HCT116 (cell line): ENCODE measurements around the gene ZNF469. TPM values are rescaled to one million over a fixed set of nuclear protein-coding genes. Genes with fewer than 3 reads are reported as not detected.

ENCODE experiments used
- ATAC-seq: fragments of 200-7000 bp; cut with Tn5 transposase; 2 replicates; pipeline ENCODE4 v1.9.1; 2020; ENCODE audit warnings: mild to moderate bottlenecking, moderate library complexity
- BruUV-seq: library from RNA; stranded (reverse); fragments of 400-500 nt; replicated peaks from 2 replicates; lab custom pipeline; 2021; lab: Mats Ljungman, UMichigan
- CTCF ChIA-PET: fragments of 300-600 bp; sonication (Branson Sonifier 250); formaldehyde crosslinking; loops from one replicate; lab custom pipeline; 2021; ENCODE audit warnings: antibody characterized with exemption; lab: Charles Lee
- POLR2A ChIA-PET: fragments of 300-600, 350-600 bp; sonication (Branson Sonifier 250); formaldehyde crosslinking; loops from one replicate; lab custom pipeline; 2021; ENCODE audit warnings: antibody characterized with exemption; lab: Charles Lee
- RAD21 ChIA-PET, 2 experiments: fragments of 300-600 bp; sonication (Branson Sonifier 250); formaldehyde crosslinking; loops; one replicate each; lab custom pipeline; 2023; ENCODE audit warnings: low total read pairs in 2 of 2; ENCODE audit not compliant: uncharacterized antibody in 2 of 2, unreplicated experiment in 2 of 2, low non-redundant PET in 1 of 2; lab: Charles Lee
- DNase-seq: peaks from one replicate; pipeline ENCODE4 v3.0.0-alpha.2; 2010; ENCODE audit warnings: low read depth, low spot score
- H2AFZ ChIP-seq: fragments of 200-600 bp; shearing (Covaris generic), sonication (generic); 2 replicates; pipeline ENCODE4 v1.6.1; 2017; ENCODE audit warnings: low read depth, mixed run types, mixed read lengths, antibody characterized with exemption, low read length; ENCODE audit not compliant: poor library complexity, severe bottlenecking
- H3K27ac ChIP-seq: 2 replicates; pipeline ENCODE4 v1.5.1; 2012; ENCODE audit warnings: low read depth, low read length
- H3K27me3 ChIP-seq: fragments of 200-600 bp; sonication (generic); 2 replicates; pipeline ENCODE4 v1.6.1; 2016; ENCODE audit warnings: mixed run types, low read length, mixed read lengths; ENCODE audit not compliant: insufficient read depth
- H3K36me3 ChIP-seq, 2 experiments: fragments of 200-500 bp in 1 of 2; fragments of 200-600 bp in 1 of 2; sonication (Bioruptor generic) in 1 of 2; sonication (generic) in 1 of 2; 2 replicates each; pipeline versions ENCODE4 v1.5.1 to v1.6.1; 2014 to 2016; ENCODE audit warnings: low read length in 2 of 2, inconsistent platforms in 1 of 2, mixed read lengths in 1 of 2, mixed run types in 1 of 2; ENCODE audit not compliant: insufficient read depth in 2 of 2, control insufficient read depth in 1 of 2
- H3K4me1 ChIP-seq, 2 experiments: fragments of 200-600 bp in 1 of 2; sonication (generic) in 1 of 2; 2 replicates each; pipeline versions ENCODE4 v1.5.1 to v1.6.1; 2012 to 2017; ENCODE audit warnings: low read length in 2 of 2, inconsistent platforms in 1 of 2, mild to moderate bottlenecking in 1 of 2, mixed read lengths in 1 of 2, mixed run types in 1 of 2, moderate library complexity in 1 of 2; ENCODE audit not compliant: insufficient read depth in 2 of 2, control insufficient read depth in 1 of 2
- H3K4me2 ChIP-seq: fragments of 200-600 bp; sonication (generic); 2 replicates; pipeline ENCODE4 v1.6.1; 2017; ENCODE audit warnings: mixed run types, low read length, mixed read lengths
- H3K4me3 ChIP-seq, 2 experiments: fragments of 200-600 bp in 1 of 2; sonication (generic) in 1 of 2; replicated peaks in 1 of 2; 2 replicates each; pipeline ENCODE4 v1.5.1; 2011 to 2016; ENCODE audit warnings: low read length in 2 of 2, control low read depth in 1 of 2, low read depth in 1 of 2, mild to moderate bottlenecking in 1 of 2, mixed read lengths in 1 of 2, mixed run types in 1 of 2
- H3K79me2 ChIP-seq: fragments of 200-600 bp; sonication (generic); 2 replicates; pipeline ENCODE4 v1.6.1; 2017; ENCODE audit warnings: mild to moderate bottlenecking, mixed run types, low read length, moderate library complexity, mixed read lengths; ENCODE audit not compliant: insufficient read depth
- H3K9ac ChIP-seq: fragments of 200-600 bp; sonication (generic); 2 replicates; pipeline ENCODE4 v1.6.1; 2016; ENCODE audit warnings: low read length, mixed read lengths
- H3K9me2 ChIP-seq: fragments of 200-600 bp; sonication (generic), shearing (Covaris generic); 2 replicates; pipeline ENCODE4 v1.6.1; 2017; ENCODE audit warnings: mixed run types, mild to moderate bottlenecking, moderate library complexity; ENCODE audit not compliant: insufficient read depth
- H3K9me3 ChIP-seq, 2 experiments: fragments of 200-500 bp in 1 of 2; fragments of 200-600 bp in 1 of 2; sonication (Bioruptor generic) in 1 of 2; sonication (generic) in 1 of 2; 2 replicates each; pipeline ENCODE4 v1.6.1; 2014 to 2017; ENCODE audit warnings: low read length in 2 of 2, mixed read lengths in 2 of 2, inconsistent platforms in 1 of 2, low read depth in 1 of 2, mild to moderate bottlenecking in 1 of 2, mixed run types in 1 of 2, moderate library complexity in 1 of 2; ENCODE audit not compliant: control insufficient read depth in 1 of 2, insufficient read depth in 1 of 2
- H4K20me1 ChIP-seq: fragments of 200-600 bp; sonication (generic), shearing (Covaris generic); 2 replicates; pipeline ENCODE4 v1.6.1; 2017; ENCODE audit warnings: mixed run types, mild to moderate bottlenecking, moderate library complexity; ENCODE audit not compliant: insufficient read depth
- CBX3 ChIP-seq: IDR thresholded peaks from 2 replicates; pipeline ENCODE4 v1.6.1; 2012; ENCODE audit warnings: low read depth
- CEBPB ChIP-seq: IDR thresholded peaks from 2 replicates; pipeline ENCODE4 v1.6.1; 2012; ENCODE audit warnings: low read depth
- CTCF ChIP-seq, 3 experiments: fragments of 200-600 bp in 1 of 3; sonication (generic) in 1 of 3; IDR thresholded peaks in 2 of 3; conservative IDR thresholded peaks in 1 of 3; 2 replicates each; pipeline ENCODE4 v1.5.1; 2012 to 2017; ENCODE audit warnings: low read depth in 2 of 3, low read length in 2 of 3, antibody characterized with exemption in 1 of 3, borderline replicate concordance in 1 of 3, control low read depth in 1 of 3, mild to moderate bottlenecking in 1 of 3, mixed read lengths in 1 of 3, mixed run types in 1 of 3, moderate library complexity in 1 of 3; ENCODE audit not compliant: insufficient read depth in 1 of 3
- EGR1 ChIP-seq: IDR thresholded peaks from 2 replicates; pipeline ENCODE4 v1.6.1; 2012; ENCODE audit warnings: low read depth
- ELF1 ChIP-seq: IDR thresholded peaks from 2 replicates; pipeline ENCODE4 v1.6.1; 2012; ENCODE audit warnings: low read depth, borderline replicate concordance
- EZH2 ChIP-seq: fragments of 200-600 bp; sonication (generic); IDR thresholded peaks from 2 replicates; pipeline ENCODE4 v1.6.1; 2017; ENCODE audit warnings: antibody characterized with exemption, mixed run types
- EZH2phosphoT487 ChIP-seq: fragments of 200-600 bp; IDR thresholded peaks from 2 replicates; pipeline ENCODE4 v1.6.1; 2018; ENCODE audit warnings: antibody characterized with exemption, borderline replicate concordance
- FOSL1 ChIP-seq: IDR thresholded peaks from 2 replicates; pipeline ENCODE4 v1.6.1; 2012; ENCODE audit warnings: low read depth
- JUND ChIP-seq: IDR thresholded peaks from 2 replicates; pipeline ENCODE4 v1.6.1; 2012
- POLR2A ChIP-seq: IDR thresholded peaks from 2 replicates; pipeline ENCODE4 v1.7.0; 2011; ENCODE audit warnings: borderline replicate concordance; ENCODE audit not compliant: insufficient read depth, insufficient read length; ENCODE audit errors: extremely low read depth
- POLR2AphosphoS5 ChIP-seq: IDR thresholded peaks from 2 replicates; pipeline ENCODE4 v1.6.1; 2011; ENCODE audit warnings: mild to moderate bottlenecking, low read depth, low read length, moderate library complexity
- RAD21 ChIP-seq: IDR thresholded peaks from 2 replicates; pipeline ENCODE4 v1.6.1; 2012; ENCODE audit warnings: low read depth, mild to moderate bottlenecking
- REST ChIP-seq: IDR thresholded peaks from 2 replicates; pipeline ENCODE4 v1.6.1; 2012; ENCODE audit warnings: low read depth
- SP1 ChIP-seq: IDR thresholded peaks from 2 replicates; pipeline ENCODE4 v1.6.1; 2012; ENCODE audit warnings: low read depth
- TCF7L2 ChIP-seq: IDR thresholded peaks from 2 replicates; pipeline ENCODE4 v1.7.0; 2011; ENCODE audit warnings: borderline replicate concordance, inconsistent platforms; ENCODE audit not compliant: insufficient read depth, insufficient read length; ENCODE audit errors: extremely low read depth
- YY1 ChIP-seq: IDR thresholded peaks from 2 replicates; pipeline ENCODE4 v1.6.1; 2011; ENCODE audit warnings: low read length, low read depth, moderate library complexity, mild to moderate bottlenecking; ENCODE audit not compliant: insufficient replicate concordance; ENCODE audit errors: extremely low read depth
- ZBTB33 ChIP-seq: IDR thresholded peaks from 2 replicates; pipeline ENCODE4 v1.6.1; 2011; ENCODE audit warnings: mild to moderate bottlenecking, low read length, moderate library complexity; ENCODE audit not compliant: insufficient replicate concordance; ENCODE audit errors: extremely low read depth
- ZFX ChIP-seq: fragments of 450-650 bp; IDR thresholded peaks from 2 replicates; pipeline ENCODE4 v1.6.1; 2017
- ZNF274 ChIP-seq: fragments of 200-500 bp; sonication (Bioruptor generic); IDR thresholded peaks from 2 replicates; pipeline ENCODE4 v1.6.1; 2014; ENCODE audit warnings: mild to moderate bottlenecking, low read depth, low read length, inconsistent platforms
- intact Hi-C: fragments of 100-400 bp; cut with micrococcal nuclease; formaldehyde crosslinking; loops from 2 replicates; pipeline ENCODE4 v1.10.0; 2022
- total RNA-seq: library from RNA; stranded (reverse); gene quantifications from one replicate; pipeline ENCODE4 v1.2.1, GENCODE V29; 2021; ENCODE audit not compliant: unreplicated experiment

ZNF469 gene
- total RNA-seq, 1 experiment from 2014 or later, result 5.9 TPM

- Histone ChIP-seq H3K36me3 (no peaks in the 10 kb centered on the region), H3K4me2 (no peak overlapping the region), H3K4me3 (no peak overlapping the region), H2AFZ (no peak overlapping the region), H3K9ac (no peak overlapping the region)
- intact Hi-C loops, result no loop called here
- no peak for TF ChIP-seq CBX3
- TF ChIP-seq POLR2A, result no peak
- no peak for TF ChIP-seq ELF1
- no peak for TF ChIP-seq REST
- no peak for TF ChIP-seq RAD21
- TF ChIP-seq TCF7L2, result no peak
- no peak for TF ChIP-seq EGR1
- TF ChIP-seq SP1, result no peak
- no peak for TF ChIP-seq JUND
- TF ChIP-seq CEBPB, result no peak
- no peak for TF ChIP-seq EZH2phosphoT487
- no peak for TF ChIP-seq ZBTB33
- no peak for TF ChIP-seq YY1
- no peak for TF ChIP-seq EZH2
- no peak for TF ChIP-seq FOSL1
- no peak for TF ChIP-seq ZFX
- no peak for TF ChIP-seq POLR2AphosphoS5
- TF ChIP-seq CTCF (IDR thresholded peaks at IDR 0.05 in 2 of 3, conservative IDR thresholded peaks at IDR 0.05 in 1 of 3; ENCODE audit: borderline replicate concordance in 1 of 3, insufficient read depth in 1 of 3, low read depth in 2 of 3, low read length in 2 of 3), result no peak
- TF ChIP-seq ZNF274, result no peak
- TF ChIP-seq, all 23 proteins: peak for 0
- H3K4me1 ChIP-seq, result no peaks in the 10 kb centered on the region
- H3K79me2 ChIP-seq, result no peaks in the 10 kb centered on the region
- no TSS peak for BruUV-seq
- no peaks in the 10 kb centered on the region for H3K9me2 ChIP-seq
- no peaks in the 10 kb centered on the region; a peak in 1 of 4 replicates for H3K9me3 ChIP-seq
- CTCF ChIA-PET, result no interaction called here
- DNase-seq (no peak), ATAC-seq (no peak)
- H3K27ac ChIP-seq, result no peak overlapping the region
- H4K20me1 ChIP-seq, result no peaks in the 10 kb centered on the region
- no peaks in the 10 kb centered on the region for H3K27me3 ChIP-seq
- RAD21 ChIA-PET, result no interaction called here
- POLR2A ChIA-PET, result no interaction called here
Measured at GRCh38 chr16:88373927-88374492, 8.7 kb upstream of the ZNF469 start.
